HepG2 (cell line): ENCODE data around the gene ADCY9. TPM values are rescaled to one million over a fixed set of nuclear protein-coding genes. Genes with fewer than 3 reads are reported as not detected.
A peak's percentile ranks its signal among the peaks of the same experiment; 100 is the strongest.

Source experiments
- ATAC-seq: fragments of 200-7000 bp; cut with Tn5 transposase; 3 replicates; pipeline ENCODE4 v1.9.1; 2020; ENCODE audit warnings: mild to moderate bottlenecking, moderate library complexity
- BruUV-seq: library from RNA; stranded (reverse); fragments of 400-500 nt; replicated peaks from 2 replicates; lab custom pipeline; 2021; lab: Mats Ljungman, UMichigan
- CTCF ChIA-PET: fragments of 300-600 bp; formaldehyde crosslinking; extraction: SDS; loops from one replicate; lab custom pipeline; 2021; ENCODE audit warnings: low total read pairs, inconsistent platforms, low intra/inter-chr PET ratio; lab: Yijun Ruan, JAX
- POLR2A ChIA-PET: fragments of 350-600 bp; sonication (Branson Sonifier 250); formaldehyde crosslinking; loops from one replicate; lab custom pipeline; 2020; ENCODE audit warnings: antibody characterized with exemption, inconsistent platforms; lab: Yijun Ruan, JAX
- DNase-seq: peaks from one replicate; pipeline ENCODE4 v3.0.0-alpha.2; 2015; ENCODE audit warnings: low spot score
- FAIRE-seq: peaks from 3 replicates; lab custom pipeline; 2011; peaks lifted over from hg19 to GRCh38; lab: Jason Lieb, UNC
- H2AFZ ChIP-seq: one replicate; pipeline ENCODE4 v1.6.1; 2011; ENCODE audit warnings: low read length, inconsistent platforms
- H3K27ac ChIP-seq: fragments of 300-600 bp; 3 replicates; pipeline ENCODE4 v1.8.0; 2011; ENCODE audit warnings: mixed run types, mild to moderate bottlenecking, mixed read lengths, low read length, inconsistent platforms; ENCODE audit not compliant: insufficient read depth; ENCODE audit errors: extremely low read length
- H3K27me3 ChIP-seq, 2 experiments: fragments of 200-600 bp in 1 of 2; 2 replicates in 1 of 2; 3 replicates in 1 of 2; pipeline versions ENCODE4 v1.6.0 to v1.8.0; 2011; ENCODE audit warnings: low read length in 2 of 2, mild to moderate bottlenecking in 2 of 2, moderate library complexity in 2 of 2, inconsistent platforms in 1 of 2; ENCODE audit not compliant: insufficient read depth in 2 of 2, control insufficient read depth in 1 of 2
- H3K36me3 ChIP-seq, 2 experiments: fragments of 200-600 bp in 1 of 2; replicated peaks in 1 of 2; 2 replicates in 1 of 2; 3 replicates in 1 of 2; pipeline versions ENCODE4 v1.5.1 to v1.8.0; 2011; ENCODE audit warnings: low read length in 2 of 2, inconsistent platforms in 1 of 2; ENCODE audit not compliant: insufficient read depth in 2 of 2, control insufficient read depth in 1 of 2
- H3K4me1 ChIP-seq: 2 replicates; pipeline ENCODE4 v1.5.1; 2012; ENCODE audit warnings: low read length, inconsistent platforms; ENCODE audit not compliant: insufficient read depth
- H3K4me2 ChIP-seq: 2 replicates; pipeline ENCODE4 v1.6.0; 2011; ENCODE audit warnings: low read depth, low read length, inconsistent platforms
- H3K4me3 ChIP-seq, 3 experiments: fragments of 200-600 bp in 1 of 3; sonication (generic), shearing (Covaris generic) in 1 of 3; replicated peaks in 1 of 3; 2 replicates each; pipeline ENCODE4 v1.5.1; 2011 to 2016; ENCODE audit warnings: low read length in 3 of 3, inconsistent platforms in 2 of 3, low read depth in 2 of 3, mild to moderate bottlenecking in 2 of 3, control low read depth in 1 of 3, mixed read lengths in 1 of 3; ENCODE audit not compliant: insufficient read depth in 1 of 3
- H3K79me2 ChIP-seq: one replicate; pipeline ENCODE4 v1.6.1; 2011; ENCODE audit warnings: low read length, inconsistent platforms; ENCODE audit not compliant: insufficient read depth
- H3K9ac ChIP-seq: 2 replicates; pipeline ENCODE4 v1.6.0; 2011; ENCODE audit warnings: mild to moderate bottlenecking, low read depth, low read length, inconsistent platforms; ENCODE audit not compliant: insufficient read depth
- H3K9me3 ChIP-seq: 2 replicates; pipeline ENCODE4 v1.5.1; 2012; ENCODE audit warnings: mild to moderate bottlenecking, low read length
- H4K20me1 ChIP-seq: 2 replicates; pipeline ENCODE4 v1.6.0; 2011; ENCODE audit warnings: inconsistent platforms, mild to moderate bottlenecking, low read length, moderate library complexity; ENCODE audit not compliant: insufficient read depth
- GTF2F1 ChIP-seq: fragments of 150-350 bp; IDR thresholded peaks from 2 replicates; pipeline ENCODE4 v1.6.1; 2014; ENCODE audit warnings: low read length
- MLX ChIP-seq: IDR thresholded peaks from 2 replicates; pipeline ENCODE4 v1.6.1; 2016
- MXD4 ChIP-seq: IDR thresholded peaks from 2 replicates; pipeline ENCODE4 v1.6.1; 2016; ENCODE audit warnings: mild to moderate bottlenecking, missing biosample characterization, missing genetic modification reagents
- NPAS2 ChIP-seq: sonication (generic); formaldehyde crosslinking; IDR thresholded peaks from 2 replicates; pipeline ENCODE4 v1.8.0; 2022; ENCODE audit warnings: mild to moderate bottlenecking, missing genetic modification reagents, borderline replicate concordance
- SOX5 ChIP-seq: IDR thresholded peaks from 2 replicates; pipeline ENCODE4 v1.6.1; 2016; ENCODE audit warnings: borderline replicate concordance
- USF2 ChIP-seq, 2 experiments: sonication (generic) in 1 of 2; formaldehyde crosslinking in 1 of 2; IDR thresholded peaks; 2 replicates each; pipeline versions ENCODE4 v1.5.1 to v1.6.1; 2011 to 2020; ENCODE audit warnings: borderline replicate concordance in 1 of 2, low read depth in 1 of 2, low read length in 1 of 2, mild to moderate bottlenecking in 1 of 2, missing genetic modification reagents in 1 of 2, moderate library complexity in 1 of 2
- ZFP91 ChIP-seq: sonication (generic); formaldehyde crosslinking; IDR thresholded peaks from 2 replicates; pipeline ENCODE4 v1.9.0; 2022; ENCODE audit warnings: missing genetic modification reagents, mild to moderate bottlenecking, borderline replicate concordance
- ZNF747 ChIP-seq: sonication (generic); formaldehyde crosslinking; IDR thresholded peaks from 2 replicates; pipeline ENCODE4 v1.8.1; 2023; ENCODE audit warnings: missing genetic modification reagents, mild to moderate bottlenecking, borderline replicate concordance
- ZSCAN21 ChIP-seq: sonication (generic); formaldehyde crosslinking; IDR thresholded peaks from 2 replicates; pipeline ENCODE4 v1.8.0; 2022; ENCODE audit warnings: mild to moderate bottlenecking, missing genetic modification reagents, moderate library complexity, borderline replicate concordance
- ZSCAN31 ChIP-seq: sonication (generic); formaldehyde crosslinking; IDR thresholded peaks from 2 replicates; pipeline ENCODE4 v1.5.0; 2020; ENCODE audit warnings: low read depth, mild to moderate bottlenecking, missing genetic modification reagents
- WGBS: methylation state at CpG from one replicate; pipeline ENCODE4 v1.1.6; 2017; ENCODE audit warnings: low lambda C conversion rate; 5-methylcytosine and 5-hydroxymethylcytosine counted together
- in situ Hi-C: cut with HindIII; loops from 2 replicates; pipeline ENCODE4 v1.10.0; 2017; ENCODE audit warnings: low pct_unique_long_range_greater_than_20kb; ENCODE audit not compliant: extremely low pct_ligation_motif_present
- intact Hi-C: fragments of 100-400 bp; cut with micrococcal nuclease; formaldehyde crosslinking; loops from one replicate; pipeline ENCODE4 v1.10.0; 2022; ENCODE audit not compliant: unreplicated experiment
- polyA plus RNA-seq, 8 experiments: library from polyadenylated mRNA; depleted of rRNA in 3 of 8; stranded (reverse) in 7 of 8; unstranded in 1 of 8; fragments of >200 nt; fragmentation: Illumina TruSeq in 4 of 8; extraction: Trizol in 4 of 8; gene quantifications; 2 replicates each; pipeline versions ENCODE4 v1.2.1 to v1.2.3, GENCODE V29; 2011 to 2016; ENCODE audit warnings: low read depth in 4 of 8, missing spikeins in 1 of 8, mixed read lengths in 1 of 8; ENCODE audit not compliant: insufficient read depth in 1 of 8
- total RNA-seq, 5 experiments: library from RNA; depleted of rRNA; stranded (reverse); fragments of >200 nt; fragmentation: Illumina TruSeq; extraction: Trizol; gene quantifications; 2 replicates each; pipeline ENCODE4 v1.2.3, GENCODE V29; 2016; ENCODE audit warnings: low read depth in 1 of 5
- TF ChIP-seq, protein P1 (sequence below): sonication (generic); formaldehyde crosslinking; IDR thresholded peaks from 2 replicates; pipeline ENCODE4 v1.8.1; 2023; ENCODE audit warnings: mild to moderate bottlenecking, moderate library complexity, missing genetic modification reagents
- TF ChIP-seq, protein P2 (sequence below): sonication (generic); formaldehyde crosslinking; IDR thresholded peaks from 2 replicates; pipeline ENCODE4 v1.5.0; 2020; ENCODE audit warnings: mild to moderate bottlenecking, missing genetic modification reagents
- TF ChIP-seq, protein P3 (sequence below): sonication (generic); formaldehyde crosslinking; IDR thresholded peaks from 2 replicates; pipeline ENCODE4 v1.8.1; 2023; ENCODE audit warnings: mild to moderate bottlenecking, inconsistent platforms, moderate library complexity, missing genetic modification reagents, borderline replicate concordance

ADCY9 gene
- total and polyA plus RNA-seq, 2 of the 13 experiments (the other 11 are each of a cell fraction or from before 2014, with no cell fraction given), result 11.2 to 13.9 TPM

DNA sequence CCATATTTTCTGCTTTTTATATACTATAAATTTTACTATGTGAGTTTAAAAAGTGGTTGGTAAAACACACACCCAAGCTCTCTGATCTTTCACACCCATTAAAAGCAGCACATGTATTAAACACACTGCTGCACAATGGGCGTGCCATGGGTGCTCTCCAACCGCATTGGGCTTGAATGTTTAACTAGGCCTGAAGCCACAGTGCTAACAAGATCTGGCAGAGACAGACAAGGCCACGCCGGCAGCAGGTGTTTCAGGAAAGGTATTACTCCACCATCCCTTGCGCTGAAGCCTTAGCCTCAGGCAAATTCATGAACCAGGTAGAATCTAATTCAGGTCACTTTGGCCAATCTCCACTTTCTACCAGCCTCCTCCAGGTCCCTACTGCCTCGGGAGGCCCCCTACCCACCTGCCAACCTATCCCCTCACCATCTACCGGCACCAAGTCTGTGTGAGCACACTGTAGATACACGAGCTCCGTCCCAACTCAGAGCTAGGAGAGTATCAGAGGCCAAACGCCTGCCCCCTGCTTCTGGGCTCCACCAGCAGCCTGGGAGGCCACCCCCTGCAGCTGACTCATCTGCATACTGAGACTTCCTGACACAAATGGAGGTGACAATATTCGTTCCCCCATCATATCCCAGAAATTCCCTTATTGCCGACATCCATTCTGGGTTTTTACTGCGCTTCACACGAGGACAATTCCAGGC lies 95.0 kb downstream of the ADCY9 start:
- H4K20me1 ChIP-seq, result peaks cover 5% of the 10 kb centered on the region; the same call in 1 of the 2 replicates
- peak overlapping the region; percentile 51 for H3K9ac ChIP-seq
- peak overlapping the region; percentile 87 for H3K4me2 ChIP-seq
- H3K9me3 ChIP-seq, result no peaks in the 10 kb centered on the region
- H3K27me3 ChIP-seq, result no peaks in the 10 kb centered on the region
- intact Hi-C loops, result no loop called here
- peak overlapping the region in 1 of 3 experiments; percentile 46; a peak in 2 of 6 replicates for H3K4me3 ChIP-seq
- FAIRE-seq (peak; percentile 97), DNase-seq (peak; percentile 79), ATAC-seq (peak; percentile 96)
- 20% methylated on average over 12 of the region's 14 CpGs for WGBS
- in situ Hi-C loops, result no loop called here
- POLR2A ChIA-PET, result interaction anchor here (0.7 to 1.8 kb wide), 3 partner anchors 9 to 252 kb away, joined by 3 to 11 read pairs (median 3); partner anchors contain the start of gene TFAP4
- H3K27ac ChIP-seq, result peak overlapping the region; percentile 64
- H3K36me3 ChIP-seq, result peaks cover 2 to 10% of the 10 kb centered on the region in 2 experiments; a peak in 3 of 5 replicates
- H3K4me1 ChIP-seq, result peaks cover 45% of the 10 kb centered on the region
- CTCF ChIA-PET, result no interaction called here
- H2AFZ ChIP-seq, result no peak overlapping the region
- H3K79me2 ChIP-seq, result peaks cover 5% of the 10 kb centered on the region
- BruUV-seq, result no TSS peak
- TF ChIP-seq ZFP91, result peak; percentile 19; the same call in 1 of the 2 replicates
- TF ChIP-seq NPAS2, result no peak
- TF ChIP-seq SOX5, result peak; percentile 57; the same call in 1 of the 2 replicates
- TF ChIP-seq MXD4 (CRISPR knock-in tag), result peak; percentile 68; the same call in 1 of the 2 replicates
- TF ChIP-seq ZSCAN31 (CRISPR knock-in tag), result no peak
- TF ChIP-seq MLX (CRISPR knock-in tag), result 0 out of 2 replicates have a peak, but pooled peaks have one; percentile 29
- no peak for TF ChIP-seq ZSCAN21
- TF ChIP-seq, protein P1, sequence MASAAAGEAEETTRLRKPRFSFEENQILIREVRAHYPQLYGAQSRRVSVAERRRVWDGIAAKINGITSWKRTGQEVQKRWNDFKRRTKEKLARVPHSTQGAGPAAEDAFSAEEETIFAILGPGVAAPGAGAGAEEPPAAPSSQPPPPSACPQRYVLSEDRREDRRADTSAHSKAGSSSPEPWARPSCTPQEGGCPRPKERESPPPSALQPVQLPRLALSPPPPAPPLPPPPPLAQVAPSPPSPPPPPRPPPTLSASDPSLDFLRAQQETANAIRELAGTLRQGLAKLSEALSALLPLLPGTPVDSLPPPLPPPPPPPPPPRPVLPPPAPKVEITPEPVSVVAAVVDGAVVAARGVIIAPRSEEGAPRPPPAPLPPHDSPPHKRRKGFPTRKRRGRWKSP (CRISPR knock-in tag), result peak; percentile 64; the same call in 1 of the 2 replicates
- TF ChIP-seq USF2 (IDR thresholded peaks at IDR 0.05; ENCODE audit: low read depth, low read length), result no peak
- no peak for TF ChIP-seq USF2 (CRISPR knock-in tag; IDR thresholded peaks at IDR 0.05; ENCODE audit: borderline replicate concordance)
- TF ChIP-seq GTF2F1, result no peak
- TF ChIP-seq, protein P2, sequence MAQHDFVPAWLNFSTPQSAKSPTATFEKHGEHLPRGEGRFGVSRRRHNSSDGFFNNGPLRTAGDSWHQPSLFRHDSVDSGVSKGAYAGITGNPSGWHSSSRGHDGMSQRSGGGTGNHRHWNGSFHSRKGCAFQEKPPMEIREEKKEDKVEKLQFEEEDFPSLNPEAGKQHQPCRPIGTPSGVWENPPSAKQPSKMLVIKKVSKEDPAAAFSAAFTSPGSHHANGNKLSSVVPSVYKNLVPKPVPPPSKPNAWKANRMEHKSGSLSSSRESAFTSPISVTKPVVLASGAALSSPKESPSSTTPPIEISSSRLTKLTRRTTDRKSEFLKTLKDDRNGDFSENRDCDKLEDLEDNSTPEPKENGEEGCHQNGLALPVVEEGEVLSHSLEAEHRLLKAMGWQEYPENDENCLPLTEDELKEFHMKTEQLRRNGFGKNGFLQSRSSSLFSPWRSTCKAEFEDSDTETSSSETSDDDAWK (CRISPR knock-in tag), result no peak
- TF ChIP-seq ZNF747 (CRISPR knock-in tag), result no peak
- TF ChIP-seq, protein P3, sequence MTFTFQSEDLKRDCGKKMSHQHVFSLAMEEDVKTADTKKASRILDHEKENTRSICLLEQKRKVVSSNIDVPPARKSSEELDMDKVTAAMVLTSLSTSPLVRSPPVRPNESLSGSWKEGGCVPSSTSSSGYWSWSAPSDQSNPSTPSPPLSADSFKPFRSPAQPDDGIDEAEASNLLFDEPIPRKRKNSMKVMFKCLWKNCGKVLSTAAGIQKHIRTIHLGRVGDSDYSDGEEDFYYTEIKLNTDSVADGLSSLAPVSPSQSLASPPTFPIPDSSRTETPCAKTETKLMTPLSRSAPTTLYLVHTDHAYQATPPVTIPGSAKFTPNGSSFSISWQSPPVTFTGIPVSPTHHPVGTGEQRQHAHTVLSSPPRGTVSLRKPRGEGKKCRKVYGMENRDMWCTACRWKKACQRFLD, result no peak
